ENCODE data around the gene HSPA1A. TPM values are rescaled to one million over a fixed set of nuclear protein-coding genes. Genes with fewer than 3 reads are reported as not detected.
A peak's percentile ranks its signal among the peaks of the same experiment; 100 is the strongest.
"Not testable (repeated sequence)": the region's sequence is repeated elsewhere in the genome, so short reads cannot be mapped to it uniquely, and the experiment has no call there.

The HSPA1A gene
- total RNA-seq, 1 experiment from 2014 or later: 169 TPM

- no peaks in the 10 kb centered on the region; the same call in 1 of the 2 replicates for H3K9me3 ChIP-seq (ENCODE audit: control insufficient read depth, insufficient read depth, low read depth, low read length)
- ChIA-PET CTCF (interaction anchor here (0.7 to 0.8 kb wide), 2 partner anchors 24 to 81 kb away, joined by 4 to 9 read pairs; no protein-coding TSS in a partner anchor), POLR2A (no interaction called here)
- intact Hi-C loops (cut with micrococcal nuclease; ENCODE audit: unreplicated experiment) (no loop called here), in situ Hi-C loops (cut with HindIII; ENCODE audit: low pct_unique_long_range_greater_than_20kb, low sequenced_read_pairs) (no loop called here)
- no peak for TF ChIP-seq POLR2AphosphoS5 (IDR thresholded peaks at IDR 0.05; ENCODE audit: low read depth, low read length)
- no peak for TF ChIP-seq SIN3A (IDR thresholded peaks at IDR 0.05; ENCODE audit: borderline replicate concordance, insufficient read depth, low read depth, low read length)
- no peak for TF ChIP-seq REST (IDR thresholded peaks at IDR 0.05; ENCODE audit: insufficient read depth in 1 of 2, low read depth in 2 of 2, low read length in 1 of 2)
- TF ChIP-seq TCF7L2 (IDR thresholded peaks at IDR 0.05; ENCODE audit: low read depth, low read length): peak; percentile 43; the same call in 1 of the 2 replicates
- TF ChIP-seq CTCF (IDR thresholded peaks at IDR 0.05): no peak
- ATAC-seq (peak; percentile 11; the same call in 1 of the 2 replicates), DNase-seq (ENCODE audit: low read depth, low spot score) (no peak)
- peak overlapping the region; percentile 71 for H3K27ac ChIP-seq (ENCODE audit: low read length)
- H3K4me1 ChIP-seq (ENCODE audit: control insufficient read depth, insufficient read depth, low read length): peaks cover 5% of the 10 kb centered on the region; the same call in 1 of the 2 replicates
- H3K27me3 ChIP-seq (ENCODE audit: control insufficient read depth, insufficient read depth, low read length): no peaks in the 10 kb centered on the region
- H3K36me3 ChIP-seq (ENCODE audit: control insufficient read depth, insufficient read depth, low read length): no peaks in the 10 kb centered on the region
- no peak overlapping the region for H3K4me3 ChIP-seq (ENCODE audit: low read depth in 2 of 2, low read length in 2 of 2)
- no TSS peak for BruUV-seq (replicated peaks)
These were observed 35.6 kb downstream of the HSPA1A start for GRCh38 chr6:31850765-31851484.

GRCh38 chr6:31851485-31851832 lies 36.1 kb downstream of the HSPA1A start:
- no peaks in the 10 kb centered on the region for H3K36me3 ChIP-seq (ENCODE audit: control insufficient read depth, insufficient read depth, low read length)
- CTCF ChIA-PET: no interaction called here
- H3K9me3 ChIP-seq (ENCODE audit: control insufficient read depth, insufficient read depth, low read depth, low read length): no peaks in the 10 kb centered on the region; the same call in 1 of the 2 replicates
- TF ChIP-seq CTCF (IDR thresholded peaks at IDR 0.05) (no peak), REST (IDR thresholded peaks at IDR 0.05; ENCODE audit: insufficient read depth in 1 of 2, low read depth in 2 of 2, low read length in 1 of 2) (no peak), SIN3A (IDR thresholded peaks at IDR 0.05; ENCODE audit: borderline replicate concordance, insufficient read depth, low read depth, low read length) (no peak), TCF7L2 (IDR thresholded peaks at IDR 0.05; ENCODE audit: low read depth, low read length) (no peak), POLR2AphosphoS5 (IDR thresholded peaks at IDR 0.05; ENCODE audit: low read depth, low read length) (no peak)
- intact Hi-C loops (cut with micrococcal nuclease; ENCODE audit: unreplicated experiment) (no loop called here), in situ Hi-C loops (cut with HindIII; ENCODE audit: low pct_unique_long_range_greater_than_20kb, low sequenced_read_pairs) (no loop called here)
- no peaks in the 10 kb centered on the region for H3K27me3 ChIP-seq (ENCODE audit: control insufficient read depth, insufficient read depth, low read length)
- DNase-seq (ENCODE audit: low read depth, low spot score) (no peak), ATAC-seq (peak; percentile 24)
- no TSS peak for BruUV-seq (replicated peaks)
- peaks cover 5% of the 10 kb centered on the region; the same call in 1 of the 2 replicates for H3K4me1 ChIP-seq (ENCODE audit: control insufficient read depth, insufficient read depth, low read length)
- POLR2A ChIA-PET: no interaction called here
- H3K27ac ChIP-seq (ENCODE audit: low read length): peak overlapping the region; percentile 71
- peak overlapping the region in 1 of 2 experiments; percentile 9; a peak in 2 of 4 replicates for H3K4me3 ChIP-seq (ENCODE audit: low read depth in 2 of 2, low read length in 2 of 2)

- POLR2A ChIA-PET: interaction anchor here (0.7 kb wide), 1 partner anchor 10 kb away, joined by 3 read pairs; the partner anchor contains the start of gene NEU1
- peak overlapping the region; percentile 9 to 23; a peak in 3 of 4 replicates for H3K4me3 ChIP-seq (ENCODE audit: low read depth in 2 of 2, low read length in 2 of 2)
- H3K27me3 ChIP-seq (ENCODE audit: control insufficient read depth, insufficient read depth, low read length); BruUV-seq (replicated peaks); H3K36me3 ChIP-seq (ENCODE audit: control insufficient read depth, insufficient read depth, low read length); intact Hi-C loops (cut with micrococcal nuclease; ENCODE audit: unreplicated experiment); DNase-seq (ENCODE audit: low read depth, low spot score); CTCF ChIA-PET; H3K9me3 ChIP-seq (ENCODE audit: control insufficient read depth, insufficient read depth, low read depth, low read length); H3K4me1 ChIP-seq (ENCODE audit: control insufficient read depth, insufficient read depth, low read length); in situ Hi-C loops (cut with HindIII; ENCODE audit: low pct_unique_long_range_greater_than_20kb, low sequenced_read_pairs): not testable (repeated sequence)
- H3K27ac ChIP-seq (ENCODE audit: low read length): peak overlapping the region; percentile 71
- ATAC-seq: peak; percentile 61
These were observed 36.8 kb downstream of the HSPA1A start for GRCh38 chr6:31851980-31852718.
